Ascending aorta (tissue), 2 donors: ENCODE results near the gene SLC26A4. TPM values are rescaled to one million over a fixed set of nuclear protein-coding genes. Genes with fewer than 3 reads are reported as not detected.

ENCODE experiments used
- DNase-seq, 2 donors: peaks; one replicate each; pipeline ENCODE4 v3.0.0-alpha.2; 2019; ENCODE audit warnings: low spot score in 2 of 2
- H3K27ac ChIP-seq, 2 donors: fragments of 200-600 bp; sonication (generic); one replicate each; pipeline ENCODE4 v1.5.1; 2016 to 2017; ENCODE audit warnings: mild to moderate bottlenecking in 1 of 2
- H3K27me3 ChIP-seq: fragments of 200-600 bp; sonication (generic); one replicate; pipeline ENCODE4 v1.5.1; 2017
- H3K36me3 ChIP-seq, 2 donors: fragments of 200-600 bp; sonication (generic); one replicate each; pipeline ENCODE4 v1.5.1; 2016
- H3K4me1 ChIP-seq, 2 donors: fragments of 200-600 bp; sonication (generic); one replicate each; pipeline ENCODE4 v1.5.1; 2016 to 2017; ENCODE audit warnings: mild to moderate bottlenecking in 1 of 2
- H3K4me3 ChIP-seq, 2 donors: fragments of 200-600 bp; sonication (generic); one replicate each; pipeline ENCODE4 v1.5.1; 2016 to 2017; ENCODE audit warnings: mild to moderate bottlenecking in 1 of 2
- H3K9me3 ChIP-seq, 2 donors: fragments of 200-600 bp; sonication (generic); one replicate each; pipeline ENCODE4 v1.5.1; 2016
- CTCF ChIP-seq, 3 experiments: fragments of 200-600 bp in 2 of 3; fragments of 450-650 bp in 1 of 3; sonication (generic) in 2 of 3; IDR thresholded peaks; one replicate each; pipeline ENCODE4 v1.5.1; 2016 to 2019; ENCODE audit warnings: antibody characterized with exemption in 3 of 3, mild to moderate bottlenecking in 1 of 3, moderate library complexity in 1 of 3
- intact Hi-C: fragments of 100-400 bp; cut with DNase I; formaldehyde crosslinking; loops from one replicate; pipeline ENCODE4 v1.15.1; 2023
- total RNA-seq: library from RNA; depleted of rRNA; stranded (reverse); fragments of >200 nt; gene quantifications from one replicate; pipeline ENCODE4 v1.1.0, GENCODE V29; 2016

SLC26A4 gene
- total RNA-seq, 1 donor from 2014 or later: 4.7 TPM

DNA sequence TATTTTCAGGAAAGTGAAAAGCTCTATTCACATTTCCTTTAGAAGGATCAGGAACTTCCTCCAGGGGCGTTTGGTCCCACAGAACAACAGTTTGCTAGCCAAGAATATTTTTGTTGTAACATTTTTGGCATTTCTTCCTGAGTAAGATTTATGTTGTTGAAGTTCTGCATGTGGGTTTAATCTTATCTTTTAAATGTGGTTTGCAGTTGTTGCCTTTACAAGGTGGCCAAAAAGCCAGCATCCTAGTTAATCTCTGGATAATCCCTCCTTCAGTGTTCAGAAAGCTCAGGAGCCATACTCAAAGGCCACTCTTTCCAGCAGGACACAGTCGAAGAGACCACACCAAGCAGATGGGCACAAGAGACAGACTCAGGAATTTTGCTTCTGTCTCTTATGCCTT is 30.0 kb downstream of the SLC26A4 start:
- intact Hi-C loops: no loop called here
- no peak for TF ChIP-seq CTCF (IDR thresholded peaks at IDR 0.05)
- Histone ChIP-seq H3K9me3 (no peaks in the 10 kb centered on the region), H3K4me1 (peaks cover 0 to 6% of the 10 kb centered on the region in 2 donors), H3K27me3 (no peaks in the 10 kb centered on the region), H3K27ac (no peak overlapping the region), H3K36me3 (no peaks in the 10 kb centered on the region), H3K4me3 (no peak overlapping the region)
- no peak for DNase-seq

DNA sequence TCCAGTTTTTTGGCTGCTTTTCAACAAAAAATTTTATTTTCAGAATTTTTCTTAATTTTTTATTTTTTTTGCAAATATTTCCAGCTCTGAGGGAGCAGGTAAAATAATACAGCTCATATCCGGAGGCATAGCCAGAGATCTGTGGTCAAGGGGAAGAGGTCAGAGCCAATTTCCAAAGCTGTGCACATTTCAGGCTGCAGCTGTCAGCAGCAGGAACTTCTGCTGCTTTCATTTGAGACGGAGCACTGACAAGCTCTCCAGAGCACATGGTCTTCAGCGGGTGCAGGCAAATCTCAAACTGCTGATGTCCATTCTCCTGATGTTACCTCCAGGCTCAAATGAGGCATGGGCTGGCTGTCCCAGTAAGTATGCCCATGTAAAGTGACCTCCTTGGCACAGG is 31.1 kb downstream of the SLC26A4 start:
- Histone ChIP-seq H3K36me3 (no peaks in the 10 kb centered on the region), H3K4me1 (peaks cover 0 to 6% of the 10 kb centered on the region in 2 donors), H3K4me3 (no peak overlapping the region), H3K9me3 (no peaks in the 10 kb centered on the region), H3K27ac (no peak overlapping the region), H3K27me3 (no peaks in the 10 kb centered on the region)
- intact Hi-C loops: no loop called here
- TF ChIP-seq CTCF (IDR thresholded peaks at IDR 0.05): no peak
- no peak for DNase-seq

DNA sequence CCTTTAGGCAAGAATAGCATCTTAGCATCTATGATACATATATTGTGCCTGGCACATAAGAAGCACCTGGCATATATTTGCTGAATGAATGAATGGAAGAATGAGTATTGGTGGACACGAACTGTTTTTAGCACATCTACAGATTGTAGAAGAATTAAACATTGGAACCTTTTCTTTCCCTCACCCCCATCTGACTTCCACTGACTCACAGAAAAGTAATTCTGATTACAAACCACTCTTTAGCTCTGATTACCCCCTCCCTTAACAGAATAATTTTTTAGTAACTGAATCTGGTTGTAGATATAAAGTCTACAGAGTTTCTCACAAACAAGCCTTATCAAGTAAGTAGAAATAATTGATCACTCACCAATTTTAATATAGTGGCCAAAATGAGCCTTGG is 31.9 kb downstream of the SLC26A4 start:
- Histone ChIP-seq H3K9me3 (no peaks in the 10 kb centered on the region), H3K27me3 (no peaks in the 10 kb centered on the region), H3K4me3 (no peak overlapping the region), H3K27ac (no peak overlapping the region), H3K4me1 (peaks cover 0 to 6% of the 10 kb centered on the region in 2 donors), H3K36me3 (no peaks in the 10 kb centered on the region)
- intact Hi-C loops: no loop called here
- DNase-seq: no peak
- TF ChIP-seq CTCF (IDR thresholded peaks at IDR 0.05): no peak

GRCh38 chr7:107693396-107693795 is 32.8 kb downstream of the SLC26A4 start:
- Histone ChIP-seq H3K4me1 (peaks cover 0 to 6% of the 10 kb centered on the region in 2 donors), H3K36me3 (no peaks in the 10 kb centered on the region), H3K4me3 (no peak overlapping the region), H3K9me3 (no peaks in the 10 kb centered on the region), H3K27me3 (no peaks in the 10 kb centered on the region), H3K27ac (no peak overlapping the region)
- no peak for TF ChIP-seq CTCF (IDR thresholded peaks at IDR 0.05)
- no peak for DNase-seq
- intact Hi-C loops: no loop called here

- Histone ChIP-seq H3K9me3 (no peaks in the 10 kb centered on the region), H3K36me3 (no peaks in the 10 kb centered on the region), H3K27ac (no peak overlapping the region), H3K4me3 (no peak overlapping the region), H3K27me3 (no peaks in the 10 kb centered on the region), H3K4me1 (peaks cover 0 to 6% of the 10 kb centered on the region in 2 donors)
- no peak for DNase-seq
- intact Hi-C loops: no loop called here
- no peak for TF ChIP-seq CTCF (IDR thresholded peaks at IDR 0.05)
Measured at GRCh38 chr7:107694386-107694785, 33.8 kb downstream of the SLC26A4 start.

DNA sequence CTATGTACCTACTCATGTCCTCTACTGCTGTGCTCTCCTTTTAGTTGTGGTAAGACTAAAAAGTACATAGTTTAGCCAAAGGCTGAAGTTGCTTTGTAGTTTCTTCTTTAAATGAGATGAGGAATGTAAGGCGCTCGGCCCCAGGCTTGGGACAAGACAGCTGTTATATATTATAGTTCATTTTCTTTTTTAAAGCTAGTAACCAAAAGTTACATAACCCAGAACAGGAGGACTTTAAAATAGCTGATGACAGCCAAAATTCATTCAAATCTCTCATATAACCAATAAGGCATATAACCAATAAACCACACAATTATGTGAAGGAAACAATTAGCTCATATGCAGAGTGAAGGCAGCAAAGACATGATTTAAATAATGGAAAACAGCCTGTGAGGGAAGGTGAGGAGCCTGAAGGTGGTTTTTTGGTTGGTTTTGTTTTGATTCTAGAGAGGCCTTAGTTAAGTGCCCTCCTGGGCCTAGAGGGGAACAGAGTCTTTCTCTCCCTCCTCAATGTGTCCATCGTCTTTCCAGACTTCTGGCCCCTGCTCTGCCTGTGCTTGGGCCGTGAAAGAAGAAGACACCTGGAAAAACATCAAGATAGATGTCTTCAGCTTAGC is 35.8 kb downstream of the SLC26A4 start:
- no peak overlapping the region for H3K4me3 ChIP-seq
- H3K9me3 ChIP-seq: no peaks in the 10 kb centered on the region
- H3K36me3 ChIP-seq: no peaks in the 10 kb centered on the region
- TF ChIP-seq CTCF (IDR thresholded peaks at IDR 0.05): no peak
- peaks cover 3 to 8% of the 10 kb centered on the region in 2 donors for H3K4me1 ChIP-seq
- H3K27ac ChIP-seq: no peak overlapping the region
- DNase-seq: no peak
- intact Hi-C loops: no loop called here
- no peaks in the 10 kb centered on the region for H3K27me3 ChIP-seq
